HFFc6 (cell line): ENCODE results near the gene FARS2. TPM values are rescaled to one million over a fixed set of nuclear protein-coding genes. Genes with fewer than 3 reads are reported as not detected.

Source experiments
- DNase-seq: peaks from one replicate; pipeline ENCODE4 v3.0.0-alpha.2; 2018
- H3K27ac Mint-ChIP-seq: 2 replicates; pipeline ENCODE4 v1.8.0; 2020; ENCODE audit warnings: mild to moderate bottlenecking, mixed read lengths
- H3K27me3 Mint-ChIP-seq: 2 replicates; pipeline ENCODE4 v1.8.0; 2021; ENCODE audit warnings: mild to moderate bottlenecking, moderate library complexity, mixed read lengths; ENCODE audit not compliant: insufficient read depth
- H3K36me3 Mint-ChIP-seq: 2 replicates; pipeline ENCODE4 v1.8.0; 2021; ENCODE audit warnings: low read depth, mixed read lengths
- H3K4me1 Mint-ChIP-seq: 2 replicates; pipeline ENCODE4 v1.8.0; 2020; ENCODE audit warnings: low read depth, mixed read lengths
- H3K4me3 Mint-ChIP-seq: 2 replicates; pipeline ENCODE4 v1.8.0; 2020; ENCODE audit warnings: mild to moderate bottlenecking, moderate library complexity, mixed read lengths
- H3K9me3 Mint-ChIP-seq: 2 replicates; pipeline ENCODE4 v1.8.0; 2020; ENCODE audit warnings: mild to moderate bottlenecking, mixed read lengths
- CTCF ChIP-seq: fragments of 200-600 bp; sonication (generic); IDR thresholded peaks from 2 replicates; pipeline ENCODE4 v1.5.0; 2021; ENCODE audit warnings: antibody characterized with exemption, mild to moderate bottlenecking
- total RNA-seq, 6 experiments: library from RNA; stranded (reverse); fragmentation: NEBNext Ultra II Directional; extraction: Animal tissue kit (Norgen Biotek cat#: 25700); gene quantifications; 2 replicates in 1 of 6; 3 replicates in 5 of 6; pipeline ENCODE4 v1.2.3, GENCODE V29; 2021

FARS2 gene
- total RNA-seq, 6 experiments from 2014 or later: 11.5 to 16.4 (median 13.1) TPM

- Mint-ChIP-seq H3K9me3 (peaks cover 13% of the 10 kb centered on the region), H3K27ac (no peak overlapping the region), H3K4me3 (no peak overlapping the region), H3K4me1 (no peaks in the 10 kb centered on the region), H3K36me3 (peaks cover 12% of the 10 kb centered on the region), H3K27me3 (peaks cover 1% of the 10 kb centered on the region; the same call in 1 of the 2 replicates)
- TF ChIP-seq CTCF: no peak
- DNase-seq: no peak
These were observed 383.3 kb downstream of the FARS2 start for GRCh38 chr6:5644523-5645185.

GRCh38 chr6:5645328-5646290 lies 384.3 kb downstream of the FARS2 start:
- TF ChIP-seq CTCF: no peak
- no peak for DNase-seq
- Mint-ChIP-seq H3K9me3 (peaks cover 5% of the 10 kb centered on the region), H3K4me3 (no peak overlapping the region), H3K4me1 (no peaks in the 10 kb centered on the region), H3K27ac (no peak overlapping the region), H3K36me3 (peaks cover 4% of the 10 kb centered on the region), H3K27me3 (peaks cover 1% of the 10 kb centered on the region; the same call in 1 of the 2 replicates)

DNA sequence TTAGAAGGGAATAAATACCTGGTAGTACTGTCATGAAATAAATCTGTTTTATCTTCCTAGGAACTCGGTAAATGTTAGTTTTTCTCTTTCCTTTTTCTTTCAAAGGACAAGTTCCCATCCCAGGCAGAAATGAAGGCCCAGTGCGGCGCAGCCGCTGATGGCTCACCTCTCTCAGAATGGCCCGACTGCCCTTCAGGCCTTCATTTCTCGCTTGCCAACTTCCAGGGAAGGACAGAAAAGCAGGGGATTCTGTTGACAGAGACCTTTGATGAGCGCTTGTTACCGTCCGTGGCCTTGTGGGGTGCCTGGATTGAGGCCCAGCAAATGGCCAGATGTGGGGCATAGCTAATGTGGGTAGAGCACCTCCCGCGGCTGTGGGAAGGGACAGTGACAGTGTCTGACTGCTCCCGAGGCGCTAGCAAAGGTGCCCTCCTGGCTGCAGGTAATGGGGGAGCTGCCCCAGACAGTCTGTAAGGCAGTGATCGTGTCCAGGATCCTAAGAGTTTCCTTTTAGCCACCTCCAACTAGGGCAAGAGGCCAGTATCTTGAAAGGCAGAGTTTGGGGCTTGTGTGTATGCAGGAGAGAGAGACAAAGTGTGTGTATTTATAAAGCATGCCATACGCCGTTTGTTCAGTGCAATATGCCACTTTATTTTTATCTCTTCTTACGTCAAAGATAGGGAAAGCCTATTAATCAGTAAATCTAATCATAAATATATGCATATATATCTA lies 391.3 kb downstream of the FARS2 start:
- Mint-ChIP-seq H3K27me3 (no peaks in the 10 kb centered on the region; the same call in 1 of the 2 replicates), H3K36me3 (peaks cover 16% of the 10 kb centered on the region), H3K27ac (no peak overlapping the region), H3K4me1 (peaks cover 32% of the 10 kb centered on the region), H3K9me3 (no peaks in the 10 kb centered on the region), H3K4me3 (no peak overlapping the region)
- no peak for TF ChIP-seq CTCF
- DNase-seq: no peak

GRCh38 chr6:5653801-5654200 lies 392.5 kb downstream of the FARS2 start:
- no peak overlapping the region for H3K4me3 Mint-ChIP-seq

More at GRCh38 chr6:5653801-5654200, 392.5 kb downstream of the FARS2 start:
- Mint-ChIP-seq H3K36me3 (peaks cover 20% of the 10 kb centered on the region), H3K27ac (0 out of 2 replicates have a peak overlapping the region, but pooled peaks have one; percentile 22), H3K4me1 (peaks cover 45% of the 10 kb centered on the region), H3K27me3 (no peaks in the 10 kb centered on the region; the same call in 1 of the 2 replicates), H3K9me3 (no peaks in the 10 kb centered on the region)
- DNase-seq: no peak
- no peak for TF ChIP-seq CTCF
